ENCODE measurements around the gene UBE2L3. TPM values are rescaled to one million over a fixed set of nuclear protein-coding genes. Genes with fewer than 3 reads are reported as not detected.

The UBE2L3 gene
- total and polyA plus RNA-seq, 2 experiments from 2014 or later = 86.3 to 136 TPM

- no peak overlapping the region for H3K4me3 ChIP-seq
- no peak overlapping the region for H3K4me3 Mint-ChIP-seq
- ATAC-seq = no peak
- H3K4me2 ChIP-seq = no peak overlapping the region
- H3K27ac ChIP-seq (ENCODE audit: low read depth) = no peak overlapping the region
- DNase-seq (ENCODE audit: low spot score) = no peak
- H3F3A ChIP-seq (replicated peaks; ENCODE audit: low read depth) = peaks cover 7% of the 10 kb centered on the region; the same call in 1 of the 2 replicates
- no peaks in the 10 kb centered on the region for H3K27me3 ChIP-seq (ENCODE audit: insufficient read depth)
- peaks cover 4% of the 10 kb centered on the region; the same call in 1 of the 2 replicates for H3K36me3 ChIP-seq (ENCODE audit: insufficient read depth)
- H3K27me3 Mint-ChIP-seq (ENCODE audit: insufficient read depth, low read depth, poor library complexity) = peaks cover 6% of the 10 kb centered on the region
- no peaks in the 10 kb centered on the region for H3K9me2 ChIP-seq (ENCODE audit: insufficient read depth)
- peaks cover 66% of the 10 kb centered on the region for H4K20me1 ChIP-seq (replicated peaks; ENCODE audit: insufficient read depth)
- no peak for TF ChIP-seq STAT1 (IDR thresholded peaks at IDR 0.05; ENCODE audit: unreplicated experiment)
- no peak for TF ChIP-seq EZH2 (IDR thresholded peaks at IDR 0.05; ENCODE audit: low read depth, unreplicated experiment)
- no peak for TF ChIP-seq ZNF331 (CRISPR knock-in tag; IDR thresholded peaks at IDR 0.05; ENCODE audit: low read depth)
- TF ChIP-seq CTCF (conservative IDR thresholded peaks at IDR 0.05; ENCODE audit: low read depth in 2 of 2) = no peak
- TF ChIP-seq NANOG (IDR thresholded peaks at IDR 0.05; ENCODE audit: borderline replicate concordance) = no peak
- TF ChIP-seq JUNB (IDR thresholded peaks at IDR 0.05; ENCODE audit: unreplicated experiment) = no peak
- no peak for TF ChIP-seq EZH2phosphoT487 (IDR thresholded peaks at IDR 0.05; ENCODE audit: unreplicated experiment)
- TF ChIP-seq POLR2AphosphoS5 (IDR thresholded peaks at IDR 0.05; ENCODE audit: low read depth) = no peak
- TF ChIP-seq ETS1 (IDR thresholded peaks at IDR 0.05) = no peak
- TF ChIP-seq ZNF114 (CRISPR knock-in tag; IDR thresholded peaks at IDR 0.05) = no peak
- TF ChIP-seq REST (IDR thresholded peaks at IDR 0.05; ENCODE audit: unreplicated experiment) = no peak
- H3K36me3 Mint-ChIP-seq (ENCODE audit: low read depth) = peaks cover 55% of the 10 kb centered on the region
- peaks cover 92% of the 10 kb centered on the region for H3K79me2 ChIP-seq (replicated peaks; ENCODE audit: insufficient read depth)
- no peaks in the 10 kb centered on the region for H3K4me1 ChIP-seq (ENCODE audit: insufficient read depth)
- 0 out of 2 replicates have a peak overlapping the region, but pooled peaks have one; percentile 18 for H3K27ac Mint-ChIP-seq
- peaks cover 1% of the 10 kb centered on the region; the same call in 1 of the 3 replicates for H3K4me1 Mint-ChIP-seq
- H3K9me3 Mint-ChIP-seq = no peaks in the 10 kb centered on the region
- no peak overlapping the region for H2AFZ ChIP-seq
Observed at GRCh38 chr22:21613553-21614233, 46.2 kb downstream of the UBE2L3 start.
